Right lobe of liver (tissue), 6 donors: Measurements from ENCODE around the gene ZBTB42. TPM values are rescaled to one million over a fixed set of nuclear protein-coding genes. Genes with fewer than 3 reads are reported as not detected.

Experiments
- ATAC-seq, 4 donors: fragments of 200-7000 bp; cut with Tn5 transposase; one replicate each; pipeline ENCODE4 v1.9.1; 2020; ENCODE audit warnings: mild to moderate bottlenecking in 4 of 4, moderate library complexity in 4 of 4
- DNase-seq, 3 donors: peaks; one replicate each; pipeline ENCODE4 v3.0.0-alpha.2; 2020
- H3K27ac ChIP-seq, 3 donors: fragments of 200-600 bp; one replicate each; pipeline ENCODE4 v1.8.0; 2022
- H3K27me3 ChIP-seq, 2 donors: fragments of 200-600 bp; one replicate each; pipeline ENCODE4 v1.8.0; 2022
- H3K36me3 ChIP-seq, 4 donors: fragments of 200-600 bp; sonication (generic) in 1 of 4; one replicate each; pipeline versions ENCODE4 v1.5.1 to v1.8.0; 2017 to 2022; ENCODE audit warnings: control low read depth in 1 of 4
- H3K4me1 ChIP-seq, 4 donors: fragments of 200-600 bp; sonication (generic) in 1 of 4; one replicate each; pipeline versions ENCODE4 v1.5.1 to v1.8.0; 2017 to 2022; ENCODE audit warnings: control low read depth in 1 of 4
- H3K4me3 ChIP-seq, 3 donors: fragments of 200-600 bp; one replicate each; pipeline ENCODE4 v1.8.0; 2022
- H3K9me3 ChIP-seq, 4 donors: fragments of 200-600 bp; sonication (generic) in 1 of 4; one replicate each; pipeline versions ENCODE4 v1.5.1 to v1.8.0; 2017 to 2022; ENCODE audit warnings: control low read depth in 1 of 4
- CTCF ChIP-seq, 4 donors: fragments of 200-600 bp in 3 of 4; fragments of 450-650 bp in 1 of 4; IDR thresholded peaks; one replicate each; pipeline versions ENCODE4 v1.5.1 to v1.8.0; 2016 to 2022; ENCODE audit warnings: antibody characterized with exemption in 4 of 4, mild to moderate bottlenecking in 2 of 4
- POLR2A ChIP-seq: fragments of 450-650 bp; IDR thresholded peaks from one replicate; pipeline ENCODE4 v1.6.1; 2017; ENCODE audit warnings: antibody characterized with exemption, mild to moderate bottlenecking
- WGBS: methylation state at CpG from one replicate; pipeline ENCODE4 v1.1.6; 2018; ENCODE audit warnings: low coverage, low lambda C conversion rate; ENCODE audit not compliant: insufficient coverage; ENCODE audit errors: missing lambda C conversion rate; 5-methylcytosine and 5-hydroxymethylcytosine counted together
- intact Hi-C, 2 donors: fragments of 100-400 bp; cut with DNase I; formaldehyde crosslinking; loops; one replicate each; pipeline versions ENCODE4 v1.11.2 to v1.14.1; 2022
- total RNA-seq, 6 experiments: library from RNA; depleted of rRNA in 2 of 6; stranded (reverse); fragments of >200 nt in 2 of 6; fragmentation: NEBNext Ultra II Directional in 3 of 6; extraction: Animal tissue kit (Norgen Biotek cat#: 25700) in 3 of 6; gene quantifications; one replicate each; pipeline versions ENCODE4 v1.1.0 to v1.2.4, GENCODE V29; 2016 to 2023
- donor health status: DM: no; HTN: yes; CAD: no.
- donor health status: DM: no; HTN: no; CAD: no.
- donor health status: DM: no; HTN: no; CAD: no.
- donor health status: DM: no; HTN: yes; CAD: no.
- donor health status: DM: no; HTN: yes; CAD: no.

The ZBTB42 gene
- total RNA-seq, 6 experiments from 2014 or later: 2.2 to 13.7 (median 3.6) TPM

GRCh38 chr14:104768437-104769323 lies 32.2 kb upstream of the ZBTB42 start:
- H3K27ac ChIP-seq: peak overlapping the region; percentile 66 to 90 (median 76)
- intact Hi-C loops: loop anchor here in 1 of 2 donors (5.0 kb wide), 1 partner anchor 54 kb away; no protein-coding TSS in a partner anchor

GRCh38 chr14:104769324-104770071 lies 31.4 kb upstream of the ZBTB42 start:
- TF ChIP-seq CTCF (IDR thresholded peaks at IDR 0.05) (no peak), POLR2A (no peak)
- no peaks in the 10 kb centered on the region for H3K9me3 ChIP-seq
- H3K27ac ChIP-seq: no peak overlapping the region
- ATAC-seq: no peak
- intact Hi-C loops: loop anchor here (5.0 kb wide), 1 partner anchor 53 kb away; no protein-coding TSS in a partner anchor
- no peak for DNase-seq
- no peak overlapping the region for H3K4me3 ChIP-seq
- peaks cover 0 to 22% (median 11%) of the 10 kb centered on the region in 4 donors for H3K36me3 ChIP-seq
- H3K27me3 ChIP-seq: no peaks in the 10 kb centered on the region
- 62% methylated on average over 12 of the region's 18 CpGs for WGBS
- peaks cover 0 to 25% (median 11%) of the 10 kb centered on the region in 4 donors for H3K4me1 ChIP-seq

More at GRCh38 chr14:104768437-104769323, 32.2 kb upstream of the ZBTB42 start:
- peak; percentile 91 to 92 (median 91) for DNase-seq
- Histone ChIP-seq H3K36me3 (peaks cover 0 to 21% (median 11%) of the 10 kb centered on the region in 4 donors), H3K9me3 (no peaks in the 10 kb centered on the region), H3K27me3 (no peaks in the 10 kb centered on the region), H3K4me3 (peak overlapping the region in 2 of 3 donors; percentile 20 to 28), H3K4me1 (peaks cover 0 to 33% (median 11%) of the 10 kb centered on the region in 4 donors)
- TF ChIP-seq CTCF (IDR thresholded peaks at IDR 0.05) (peak; percentile 86 to 99 (median 97)), POLR2A (peak; percentile 10)
- WGBS: 4% methylated on average over 4 of the region's 25 CpGs
- ATAC-seq: peak; percentile 84 to 90 (median 88)

- ATAC-seq (no peak), DNase-seq (no peak)
- Histone ChIP-seq H3K4me1 (peaks cover 0 to 23% (median 11%) of the 10 kb centered on the region in 4 donors), H3K4me3 (no peak overlapping the region), H3K27me3 (no peaks in the 10 kb centered on the region), H3K27ac (no peak overlapping the region), H3K36me3 (peaks cover 0 to 25% (median 11%) of the 10 kb centered on the region in 4 donors), H3K9me3 (no peaks in the 10 kb centered on the region)
- TF ChIP-seq CTCF (IDR thresholded peaks at IDR 0.05) (no peak), POLR2A (no peak)
- intact Hi-C loops: loop anchor here in 1 of 2 donors (5.0 kb wide), 1 partner anchor 52 kb away; no protein-coding TSS in a partner anchor
- WGBS: 61% methylated on average over 5 of the region's 24 CpGs
Measured at GRCh38 chr14:104770072-104770579, 30.8 kb upstream of the ZBTB42 start.

- peaks cover 0 to 25% (median 11%) of the 10 kb centered on the region in 4 donors for H3K36me3 ChIP-seq
- intact Hi-C loops: loop anchor here in 1 of 2 donors (5.0 kb wide), 1 partner anchor 51 kb away; no protein-coding TSS in a partner anchor
Measured at GRCh38 chr14:104770851-104771272, 30.0 kb upstream of the ZBTB42 start.

More at GRCh38 chr14:104770851-104771272, 30.0 kb upstream of the ZBTB42 start:
- Histone ChIP-seq H3K4me1 (peaks cover 0 to 23% (median 11%) of the 10 kb centered on the region in 4 donors), H3K4me3 (no peak overlapping the region), H3K27me3 (no peaks in the 10 kb centered on the region), H3K27ac (no peak overlapping the region), H3K9me3 (no peaks in the 10 kb centered on the region)
- no peak for DNase-seq
- peak; percentile 25 to 37 (median 32) for TF ChIP-seq CTCF (IDR thresholded peaks at IDR 0.05)
- TF ChIP-seq POLR2A: no peak
- ATAC-seq: no peak
- WGBS: 100% methylated on average over 2 of the region's 5 CpGs
